Kidney epithelial cell (primary cell): ENCODE measurements around the gene CRP. TPM values are rescaled to one million over a fixed set of nuclear protein-coding genes. Genes with fewer than 3 reads are reported as not detected.

Source experiments
- DNase-seq: peaks from one replicate; pipeline ENCODE4 v3.0.0-alpha.2; 2010; ENCODE audit warnings: low read depth
- H3K27me3 ChIP-seq: 2 replicates; pipeline ENCODE4 v1.6.0; 2011; ENCODE audit warnings: low read length; ENCODE audit not compliant: control insufficient read depth, insufficient read depth
- H3K36me3 ChIP-seq: 2 replicates; pipeline ENCODE4 v1.5.1; 2011; ENCODE audit warnings: low read length; ENCODE audit not compliant: control insufficient read depth, insufficient read depth
- H3K4me3 ChIP-seq: 2 replicates; pipeline ENCODE4 v1.5.1; 2011; ENCODE audit warnings: low read depth, mild to moderate bottlenecking, control low read depth, low read length
- CTCF ChIP-seq: IDR thresholded peaks from 2 replicates; pipeline ENCODE4 v1.5.1; 2011; ENCODE audit warnings: mild to moderate bottlenecking, moderate library complexity, low read length, control low read depth, inconsistent platforms; ENCODE audit not compliant: insufficient read depth, poor library complexity, severe bottlenecking
- total RNA-seq: library from RNA; depleted of rRNA; stranded (reverse); fragments of >200 nt; gene quantifications from 2 replicates; pipeline ENCODE4 v1.2.3, GENCODE V29; 2015

The CRP gene
- not detected in 2 replicates for total RNA-seq

- TF ChIP-seq CTCF, result no peak
- no peak within 1 kb of the TSS for H3K4me3 ChIP-seq
Measured at GRCh38 chr1:159714529-159714928, at the start of gene CRP. CRP (minus strand) TSS chr1:159714589; CDS start chr1:159714485, 104 bp downstream.

GRCh38 chr1:159763686-159764085 lies 49.3 kb upstream of the CRP start:
- no peak for DNase-seq

More at GRCh38 chr1:159714529-159714928, at the start of gene CRP:
- Histone ChIP-seq H3K27me3 (no peaks in the 10 kb centered on the region), H3K36me3 (no peaks in the 10 kb centered on the region)
- DNase-seq, result no peak

GRCh38 chr1:159756397-159756796 lies 42.0 kb upstream of the CRP start:
- H3K27me3 ChIP-seq, result no peaks in the 10 kb centered on the region
- DNase-seq, result no peak
- TF ChIP-seq CTCF, result no peak

More at GRCh38 chr1:159763686-159764085, 49.3 kb upstream of the CRP start:
- TF ChIP-seq CTCF, result no peak
- Histone ChIP-seq H3K36me3 (no peaks in the 10 kb centered on the region), H3K4me3 (no peak overlapping the region), H3K27me3 (no peaks in the 10 kb centered on the region)

DNA sequence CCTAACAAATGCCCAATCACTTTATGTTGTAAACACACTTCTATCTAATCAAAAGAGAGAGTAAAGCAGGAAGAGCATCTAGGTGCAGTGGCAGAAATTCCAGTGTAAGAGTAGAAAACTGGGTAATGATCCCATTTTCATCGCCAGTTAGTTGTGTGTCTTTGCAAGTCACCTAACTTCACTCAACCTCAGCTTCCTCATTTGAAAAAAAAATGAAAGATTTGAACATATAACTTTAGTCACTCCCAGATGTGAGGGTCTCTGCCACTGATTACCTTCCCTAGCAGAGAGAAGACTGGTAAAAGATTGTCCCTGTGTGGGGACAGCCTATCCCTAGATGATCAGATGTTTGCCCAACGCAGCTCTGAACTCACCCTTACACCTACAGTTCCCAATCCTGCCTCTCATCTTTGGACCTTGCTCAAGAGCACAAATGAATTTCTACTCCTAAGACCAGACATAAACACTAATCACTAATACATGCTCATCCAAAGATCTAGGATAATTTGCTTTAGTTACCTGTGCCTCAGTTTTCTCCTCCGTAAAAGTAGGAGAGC lies 41.1 kb upstream of the CRP start:
- TF ChIP-seq CTCF, result no peak
- H3K27me3 ChIP-seq, result no peaks in the 10 kb centered on the region
- no peaks in the 10 kb centered on the region for H3K36me3 ChIP-seq

More at GRCh38 chr1:159756397-159756796, 42.0 kb upstream of the CRP start:
- H3K4me3 ChIP-seq, result no peak overlapping the region
- H3K36me3 ChIP-seq, result no peaks in the 10 kb centered on the region

DNA sequence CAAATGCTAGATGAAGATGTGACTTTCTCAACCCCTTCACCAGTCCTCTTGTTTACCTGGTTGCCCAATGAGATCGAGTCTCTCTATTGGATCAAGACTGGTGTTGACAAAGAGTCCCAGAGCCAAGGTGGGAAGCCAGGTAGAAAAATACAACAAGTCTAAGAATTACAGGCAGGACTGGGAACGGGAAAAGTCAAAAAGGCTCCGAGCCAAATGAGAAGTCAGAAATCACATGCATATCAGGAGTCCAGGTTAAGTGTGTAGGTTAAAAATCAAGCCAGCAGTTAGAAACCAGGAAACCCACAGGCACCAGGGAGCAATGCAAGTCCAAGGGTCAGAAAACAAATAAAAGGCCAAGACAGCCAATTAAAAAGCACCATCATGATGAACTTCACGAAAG lies 39.0 kb upstream of the CRP start:
- Histone ChIP-seq H3K4me3 (no peak overlapping the region), H3K27me3 (no peaks in the 10 kb centered on the region), H3K36me3 (no peaks in the 10 kb centered on the region)
- no peak for TF ChIP-seq CTCF
- no peak for DNase-seq

More for the DNA sequence above, 41.1 kb upstream of the CRP start:
- no peak for DNase-seq
- no peak overlapping the region for H3K4me3 ChIP-seq

- no peak for TF ChIP-seq CTCF
- Histone ChIP-seq H3K27me3 (no peaks in the 10 kb centered on the region), H3K4me3 (no peak overlapping the region), H3K36me3 (no peaks in the 10 kb centered on the region)
- no peak for DNase-seq
Measured at GRCh38 chr1:159752135-159752580, 37.8 kb upstream of the CRP start.
